Cardiac fibroblast (primary cell): ENCODE data around the gene ABCF2.

Source experiments
- DNase-seq, 2 donors: peaks; one replicate each; pipeline versions ENCODE4 v3.0.0 to v3.0.0-alpha.2; 2010; ENCODE audit warnings: low read depth in 2 of 2
- H3K4me3 ChIP-seq, 2 donors: replicated peaks in 1 of 2; 1 replicate in 1 of 2; 2 replicates in 1 of 2; pipeline ENCODE4 v1.5.1; 2011; ENCODE audit warnings: low read depth in 2 of 2, low read length in 2 of 2, mild to moderate bottlenecking in 2 of 2, moderate library complexity in 1 of 2
- CTCF ChIP-seq: IDR thresholded peaks from one replicate; pipeline ENCODE4 v1.5.1; 2011; ENCODE audit warnings: low read depth, mild to moderate bottlenecking, low read length, inconsistent platforms

ABCF2 gene

GRCh38 chr7:151249034-151249731 is 22.2 kb upstream of the ABCF2 start:
- H3K4me3 ChIP-seq = peak overlapping the region; percentile 29 to 33
- TF ChIP-seq CTCF = no peak
- peak; percentile 64 to 72 for DNase-seq

- no peak for TF ChIP-seq CTCF
- DNase-seq = peak; percentile 45 to 77
Observed at GRCh38 chr7:151248346-151249033, 21.5 kb upstream of the ABCF2 start, which contains the start of gene SMARCD3. Gene SMARCD3, minus strand, starts transcription at chr7:151248694. Its CDS starts 132 bp downstream, at chr7:151248562.

GRCh38 chr7:151247611-151248345 is 20.8 kb upstream of the ABCF2 start:
- no peak for DNase-seq
- H3K4me3 ChIP-seq = peak overlapping the region; percentile 64 to 79
- no peak for TF ChIP-seq CTCF

More at GRCh38 chr7:151248346-151249033, 21.5 kb upstream of the ABCF2 start, which contains the start of gene SMARCD3:
- peak within 1 kb of the TSS; percentile 64 to 79 for H3K4me3 ChIP-seq

GRCh38 chr7:151246851-151247580 is 20.0 kb upstream of the ABCF2 start:
- DNase-seq = no peak
- no peak for TF ChIP-seq CTCF
- peak overlapping the region; percentile 64 to 79 for H3K4me3 ChIP-seq

GRCh38 chr7:151246102-151246850 is 19.3 kb upstream of the ABCF2 start:
- TF ChIP-seq CTCF = no peak
- H3K4me3 ChIP-seq = no peak overlapping the region
- no peak for DNase-seq
